ENCODE measurements around the gene SNTA1.

GRCh38 chr20:33399924-33400323 lies 43.6 kb downstream of the SNTA1 start:
- TF ChIP-seq CTCF (IDR thresholded peaks at IDR 0.05; ENCODE audit: insufficient read depth, low read length, poor library complexity, severe bottlenecking) (no peak), EZH2phosphoT487 (conservative IDR thresholded peaks at IDR 0.05; ENCODE audit: low read length) (no peak)
